Adrenal gland (tissue), 12 donors: Measurements from ENCODE around the gene PMAIP1. TPM values are rescaled to one million over a fixed set of nuclear protein-coding genes. Genes with fewer than 3 reads are reported as not detected.

Experiments
- DNase-seq, 7 donors: peaks; one replicate each; pipeline ENCODE4 v3.0.0-alpha.2; 2019 to 2020
- H3K27ac ChIP-seq, 5 donors: fragments of 200-600 bp; sonication (generic) in 4 of 5; 1 replicate in 3 of 5; 2 replicates in 2 of 5; pipeline versions ENCODE4 v1.5.1 to v1.8.0; 2016 to 2020; ENCODE audit warnings: mild to moderate bottlenecking in 1 of 5
- H3K27me3 ChIP-seq: fragments of 200-600 bp; 2 replicates; pipeline ENCODE4 v1.8.0; 2021
- H3K36me3 ChIP-seq, 2 donors: fragments of 200-600 bp; replicated peaks in 1 of 2; 1 replicate in 1 of 2; 2 replicates in 1 of 2; pipeline versions ENCODE4 v1.5.1 to v1.8.0; 2018 to 2022
- H3K4me1 ChIP-seq, 2 donors: fragments of 200-600 bp; replicated peaks in 1 of 2; 1 replicate in 1 of 2; 2 replicates in 1 of 2; pipeline versions ENCODE4 v1.5.1 to v1.8.0; 2018 to 2021
- H3K4me3 ChIP-seq, 4 donors: fragments of 200-600 bp; sonication (generic) in 3 of 4; one replicate each; pipeline ENCODE4 v1.5.1; 2016 to 2018
- H3K9me3 ChIP-seq, 3 donors: fragments of 200-600 bp; sonication (generic) in 1 of 3; replicated peaks in 1 of 3; 1 replicate in 2 of 3; 2 replicates in 1 of 3; pipeline versions ENCODE4 v1.5.1 to v1.8.0; 2016 to 2021
- POLR2A ChIP-seq, 2 donors: fragments of 450-650 bp; IDR thresholded peaks; one replicate each; pipeline ENCODE4 v1.6.1; 2017; ENCODE audit warnings: antibody characterized with exemption in 2 of 2, mild to moderate bottlenecking in 2 of 2, moderate library complexity in 1 of 2
- WGBS, 4 donors: extraction: QIAGEN DNeasy Blood & Tissue Kit in 2 of 4; methylation state at CpG; one replicate each; pipeline versions ENCODE4 v1.1.5 to v1.1.7; 2013 to 2017; 5-methylcytosine and 5-hydroxymethylcytosine counted together
- intact Hi-C, 2 donors: fragments of 100-400 bp; cut with DNase I; formaldehyde crosslinking; loops; one replicate each; pipeline versions ENCODE4 v1.14.1 to v1.15.0; 2022 to 2023
- polyA plus RNA-seq, 3 donors: library from polyadenylated mRNA; stranded (reverse); fragments of 200-250 nt in 2 of 3; fragments of 350-450 nt in 1 of 3; fragmentation: Illumina TruSeq in 1 of 3; extraction: RNeasy Lipid Tissue Mini Kit (QIAGEN cat#74804) in 1 of 3; gene quantifications; one replicate each; pipeline ENCODE4 v1.2.3, GENCODE V29; 2013 to 2014
- total RNA-seq, 9 donors: library from RNA; depleted of rRNA in 4 of 9; stranded (reverse); fragments of >200 nt in 4 of 9; fragments of 120-200 nt in 1 of 9; fragmentation: NEBNext Ultra II Directional in 1 of 9; extraction: Animal tissue kit (Norgen Biotek cat#: 25700) in 1 of 9; gene quantifications; one replicate each; pipeline versions ENCODE4 v1.1.0 to v1.2.4, GENCODE V29; 2013 to 2023
- TF ChIP-seq, protein P1 (sequence below), 6 experiments: fragments of 450-650 bp in 4 of 6; fragments of 200-600 bp in 2 of 6; sonication (generic) in 1 of 6; IDR thresholded peaks; 1 replicate in 5 of 6; 2 replicates in 1 of 6; pipeline versions ENCODE4 v1.5.1 to v1.8.0; 2016 to 2021; ENCODE audit warnings: antibody characterized with exemption in 6 of 6, mild to moderate bottlenecking in 2 of 6, moderate library complexity in 1 of 6
- donor health status: healthy with polysubstance abuse.
- donor health status: Bipolar disorder and iron deficiency.
- donor health status: DM: yes; HTN: yes; CAD: no.
- donor health status: DM: no; HTN: no; CAD: no.
- donor health status: DM: no; HTN: no; CAD: no.
- donor health status: DM: yes; HTN: yes; CAD: no.

PMAIP1 gene
- total and polyA plus RNA-seq, 12 donors = 0.13 to 12.0 (median 0.53) TPM; not detected in 2

DNA sequence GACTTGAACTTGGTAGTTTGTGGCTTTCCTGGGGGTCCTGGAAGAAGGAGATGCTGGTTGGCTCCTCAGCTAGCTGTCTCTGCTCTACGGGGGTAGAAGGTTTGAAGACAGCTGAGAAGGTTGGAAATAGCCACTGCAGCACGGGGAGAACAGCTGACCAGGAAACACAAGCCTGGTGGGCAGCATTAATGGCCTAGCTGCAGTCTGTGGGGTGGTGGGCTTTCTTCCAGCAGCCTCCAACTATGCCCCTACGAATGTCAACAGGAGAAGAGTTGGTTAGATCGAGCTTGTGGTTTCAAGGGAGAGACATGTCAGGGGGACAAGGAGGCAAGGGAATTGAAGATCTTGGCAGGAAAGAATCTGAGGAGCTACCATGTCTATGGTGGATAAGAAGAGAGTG is 38.9 kb downstream of the PMAIP1 start:
- no peak for TF ChIP-seq POLR2A (IDR thresholded peaks at IDR 0.05)
- TF ChIP-seq, protein P1, sequence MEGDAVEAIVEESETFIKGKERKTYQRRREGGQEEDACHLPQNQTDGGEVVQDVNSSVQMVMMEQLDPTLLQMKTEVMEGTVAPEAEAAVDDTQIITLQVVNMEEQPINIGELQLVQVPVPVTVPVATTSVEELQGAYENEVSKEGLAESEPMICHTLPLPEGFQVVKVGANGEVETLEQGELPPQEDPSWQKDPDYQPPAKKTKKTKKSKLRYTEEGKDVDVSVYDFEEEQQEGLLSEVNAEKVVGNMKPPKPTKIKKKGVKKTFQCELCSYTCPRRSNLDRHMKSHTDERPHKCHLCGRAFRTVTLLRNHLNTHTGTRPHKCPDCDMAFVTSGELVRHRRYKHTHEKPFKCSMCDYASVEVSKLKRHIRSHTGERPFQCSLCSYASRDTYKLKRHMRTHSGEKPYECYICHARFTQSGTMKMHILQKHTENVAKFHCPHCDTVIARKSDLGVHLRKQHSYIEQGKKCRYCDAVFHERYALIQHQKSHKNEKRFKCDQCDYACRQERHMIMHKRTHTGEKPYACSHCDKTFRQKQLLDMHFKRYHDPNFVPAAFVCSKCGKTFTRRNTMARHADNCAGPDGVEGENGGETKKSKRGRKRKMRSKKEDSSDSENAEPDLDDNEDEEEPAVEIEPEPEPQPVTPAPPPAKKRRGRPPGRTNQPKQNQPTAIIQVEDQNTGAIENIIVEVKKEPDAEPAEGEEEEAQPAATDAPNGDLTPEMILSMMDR (IDR thresholded peaks at IDR 0.05) = no peak
- WGBS, 4 donors = 79 to 83% (median 80%) methylated on average over 4 of the region's 4 CpGs
- no peak for DNase-seq
- Histone ChIP-seq H3K27me3 (no peaks in the 10 kb centered on the region), H3K4me3 (no peak overlapping the region), H3K9me3 (no peaks in the 10 kb centered on the region), H3K4me1 (no peaks in the 10 kb centered on the region), H3K27ac (no peak overlapping the region), H3K36me3 (no peaks in the 10 kb centered on the region)
- intact Hi-C loops = no loop called here

DNA sequence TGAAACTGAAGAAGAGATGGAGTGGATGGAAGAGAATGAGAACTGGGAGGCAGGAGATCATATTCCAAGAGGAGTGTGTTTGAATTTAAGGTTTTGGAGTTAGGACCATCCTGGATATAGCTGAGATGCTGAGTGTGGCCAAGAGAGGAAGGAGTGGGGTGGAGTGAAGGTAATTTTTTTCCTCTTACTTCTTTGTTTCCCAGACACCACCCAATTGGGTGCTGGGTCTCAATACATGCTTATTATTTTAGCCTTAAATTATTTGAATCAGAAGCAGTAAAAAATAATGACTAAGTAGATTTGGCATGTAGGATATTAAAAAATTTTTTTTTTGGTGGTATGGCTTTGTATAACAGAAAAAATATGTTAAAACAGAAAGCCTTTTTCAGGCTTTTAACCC is 39.3 kb downstream of the PMAIP1 start:
- H3K27me3 ChIP-seq = no peaks in the 10 kb centered on the region
- TF ChIP-seq POLR2A (IDR thresholded peaks at IDR 0.05) = no peak
- TF ChIP-seq, protein P1 (IDR thresholded peaks at IDR 0.05) = no peak
- no peak overlapping the region for H3K27ac ChIP-seq
- no peaks in the 10 kb centered on the region for H3K9me3 ChIP-seq
- no peak for DNase-seq
- intact Hi-C loops = no loop called here
- no peak overlapping the region for H3K4me3 ChIP-seq
- no peaks in the 10 kb centered on the region for H3K36me3 ChIP-seq
- H3K4me1 ChIP-seq = no peaks in the 10 kb centered on the region

DNA sequence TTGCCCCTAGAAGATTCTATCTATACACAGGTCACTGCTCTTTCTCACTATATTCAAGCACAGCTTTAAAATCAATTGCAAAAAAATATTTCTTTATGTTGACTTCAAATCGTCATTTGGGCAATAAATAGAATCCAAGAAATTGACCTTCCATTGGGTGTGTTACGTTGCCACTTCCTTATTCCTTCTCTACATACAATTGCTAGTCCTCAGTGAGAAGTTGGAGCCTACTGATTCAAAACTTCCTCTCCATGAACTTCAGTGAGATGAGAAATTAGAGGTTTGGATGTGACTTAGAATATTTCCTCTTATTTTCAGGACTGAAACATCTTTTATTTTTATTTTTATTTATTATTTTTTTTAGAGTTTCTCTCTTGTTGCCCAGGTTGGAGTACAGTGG is 40.3 kb downstream of the PMAIP1 start:
- 32 to 76% (median 61%) methylated on average over 2 of the region's 2 CpGs for WGBS, 4 donors
- intact Hi-C loops = no loop called here
- H3K27ac ChIP-seq = no peak overlapping the region
- H3K27me3 ChIP-seq = no peaks in the 10 kb centered on the region
- H3K36me3 ChIP-seq = no peaks in the 10 kb centered on the region
- no peak for TF ChIP-seq POLR2A (IDR thresholded peaks at IDR 0.05)
- TF ChIP-seq, protein P1 (IDR thresholded peaks at IDR 0.05) = no peak
- H3K9me3 ChIP-seq = no peaks in the 10 kb centered on the region
- no peaks in the 10 kb centered on the region for H3K4me1 ChIP-seq
- H3K4me3 ChIP-seq = no peak overlapping the region
- DNase-seq = no peak

DNA sequence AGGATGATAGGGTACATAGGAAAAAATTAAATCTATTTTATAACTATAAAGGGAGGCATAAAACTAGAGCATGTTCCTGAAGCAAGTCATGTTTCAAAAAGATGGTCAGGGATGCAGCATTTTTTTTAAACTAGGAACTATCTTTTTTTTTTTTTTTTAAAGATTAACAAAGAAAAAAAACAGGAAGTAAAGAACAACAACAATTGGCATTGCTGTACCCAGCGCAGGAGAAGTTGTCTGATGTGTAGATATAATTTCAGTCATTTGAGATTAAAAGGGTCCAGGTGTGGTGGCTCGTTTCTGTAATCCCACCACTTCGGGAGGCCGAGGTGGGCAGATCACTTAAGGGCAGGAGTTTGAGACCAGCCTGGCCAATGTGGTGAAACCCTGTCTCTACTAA is 41.5 kb downstream of the PMAIP1 start:
- no peaks in the 10 kb centered on the region for H3K9me3 ChIP-seq
- intact Hi-C loops = no loop called here
- no peak for DNase-seq
- no peak overlapping the region for H3K4me3 ChIP-seq
- WGBS, 4 donors = 57 to 78% (median 77%) methylated on average over 4 of the region's 4 CpGs
- no peak overlapping the region for H3K27ac ChIP-seq
- no peaks in the 10 kb centered on the region for H3K27me3 ChIP-seq
- TF ChIP-seq, protein P1 (IDR thresholded peaks at IDR 0.05) = no peak
- TF ChIP-seq POLR2A (IDR thresholded peaks at IDR 0.05) = no peak
- no peaks in the 10 kb centered on the region for H3K4me1 ChIP-seq
- H3K36me3 ChIP-seq = no peaks in the 10 kb centered on the region
